GM21526 (cell line): ENCODE data around the gene OMD.
"Not testable (repeated sequence)": the region's sequence is repeated elsewhere in the genome, so short reads cannot be mapped to it uniquely, and the experiment has no call there.

Experiments used
- ATAC-seq: cut with Tn5 transposase; IDR thresholded peaks from one replicate; pipeline ENCODE4 v1.9.1; 2021; ENCODE audit warnings: moderate library complexity; ENCODE audit not compliant: unreplicated experiment, low FRiP score

The OMD gene

DNA sequence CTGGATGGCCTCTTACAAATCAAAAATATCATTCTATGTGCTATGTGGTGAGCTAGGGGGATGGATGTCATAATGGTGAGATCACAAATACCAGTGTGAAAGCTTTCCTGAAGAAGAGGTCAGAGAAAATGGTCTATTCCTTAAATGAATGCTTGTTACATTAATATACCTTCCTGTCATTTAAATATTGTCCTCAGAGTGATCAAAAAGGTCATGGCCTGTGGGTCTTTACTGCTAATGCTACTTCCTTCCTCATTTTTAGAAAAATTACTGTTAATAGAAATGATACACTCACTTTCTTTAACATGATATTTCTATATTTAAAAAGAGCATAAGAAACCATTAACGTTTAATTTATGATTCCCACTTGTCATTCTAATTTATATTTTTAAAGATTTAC is 9.7 kb downstream of the OMD start:
- ATAC-seq = no peak

DNA sequence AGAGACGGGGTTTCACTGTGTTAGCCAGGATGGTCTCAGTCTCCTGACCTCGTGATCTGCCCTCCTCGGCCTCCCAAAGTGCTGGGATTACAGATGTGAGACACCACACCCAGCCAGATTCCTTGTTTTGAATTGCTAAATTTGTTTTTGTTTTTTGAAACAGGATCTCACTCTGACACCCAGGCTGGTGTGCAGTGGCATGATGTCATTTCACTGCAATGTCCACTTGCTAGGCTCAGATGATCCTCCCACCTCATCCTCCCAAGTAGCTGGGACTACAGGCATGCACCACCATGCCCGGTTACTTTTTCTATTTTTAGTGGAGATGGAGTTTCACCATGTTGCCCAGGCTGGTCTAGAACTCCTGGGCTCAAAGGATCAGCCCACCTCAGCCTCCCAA is 13.1 kb downstream of the OMD start:
- ATAC-seq = not testable (repeated sequence)

DNA sequence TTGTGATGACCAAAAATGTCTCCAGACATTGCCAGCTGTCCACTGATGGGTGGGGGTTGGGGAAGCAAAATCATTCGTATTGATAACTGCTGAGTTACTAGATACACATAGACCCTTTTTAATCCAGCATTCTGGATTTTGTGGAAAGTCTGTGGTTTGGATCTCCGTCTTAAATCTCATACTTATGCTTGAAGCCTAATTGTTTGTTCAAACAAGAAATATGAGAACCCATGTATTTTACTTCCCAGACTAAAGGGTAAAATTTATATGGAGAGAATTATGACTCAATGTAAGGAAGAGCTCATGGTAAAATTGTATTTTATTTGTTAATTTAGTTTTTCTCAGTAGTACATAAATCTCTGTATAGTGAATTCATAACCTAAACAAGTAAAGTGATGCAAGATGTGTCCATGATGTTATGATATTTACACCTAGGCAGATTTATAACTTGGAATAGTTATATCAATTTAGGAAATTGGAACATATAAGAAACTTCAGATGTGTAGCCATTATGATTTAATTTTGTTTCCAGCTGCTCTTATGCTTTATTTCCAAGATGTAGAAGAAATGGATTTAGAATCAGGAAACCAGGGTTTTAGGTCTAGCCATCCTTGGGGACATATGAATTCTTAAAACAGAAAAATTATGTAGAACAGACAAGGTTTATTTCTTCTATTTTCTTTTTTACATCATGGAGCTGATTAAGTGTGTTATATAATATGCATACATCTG is 15.4 kb downstream of the OMD start:
- ATAC-seq = no peak

DNA sequence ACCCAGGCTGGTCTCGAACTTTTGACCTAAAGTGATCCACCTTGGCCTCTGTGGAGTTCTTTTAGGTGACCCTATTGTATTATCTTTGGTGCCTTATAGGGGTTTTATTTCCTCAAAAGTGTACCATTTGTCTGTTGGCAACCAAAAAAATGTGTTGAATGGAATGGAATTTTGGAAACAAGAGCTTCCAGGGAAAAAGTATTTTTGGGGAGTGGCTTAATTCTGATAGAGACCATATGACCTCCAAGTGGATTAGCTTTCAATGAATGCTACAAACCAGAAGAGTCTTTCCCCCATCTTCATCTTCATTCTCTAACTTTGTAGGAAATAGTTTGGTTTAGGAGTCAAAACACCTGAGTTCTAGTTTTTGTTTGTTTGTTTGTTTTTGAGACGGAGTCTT is 16.5 kb downstream of the OMD start:
- ATAC-seq = no peak

DNA sequence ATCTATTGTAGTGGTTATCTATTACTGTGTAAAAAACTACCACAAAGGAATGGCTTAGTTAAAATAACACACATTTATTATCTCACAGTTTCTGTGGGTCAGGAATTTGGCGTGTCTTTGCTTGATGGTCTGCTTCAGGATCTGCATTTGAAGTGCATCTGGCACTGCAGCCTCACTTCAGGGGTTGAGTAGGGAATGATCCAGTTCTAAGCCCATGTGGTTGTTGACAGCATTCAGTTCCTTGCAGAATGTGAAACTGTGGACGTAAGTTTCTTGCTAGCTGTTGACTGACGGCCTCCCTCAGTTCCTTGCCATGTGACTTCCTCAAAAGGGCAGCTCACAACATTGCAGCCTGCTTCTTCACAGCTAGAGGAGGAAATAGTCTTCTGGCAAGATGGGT is 17.8 kb downstream of the OMD start:
- no peak for ATAC-seq

DNA sequence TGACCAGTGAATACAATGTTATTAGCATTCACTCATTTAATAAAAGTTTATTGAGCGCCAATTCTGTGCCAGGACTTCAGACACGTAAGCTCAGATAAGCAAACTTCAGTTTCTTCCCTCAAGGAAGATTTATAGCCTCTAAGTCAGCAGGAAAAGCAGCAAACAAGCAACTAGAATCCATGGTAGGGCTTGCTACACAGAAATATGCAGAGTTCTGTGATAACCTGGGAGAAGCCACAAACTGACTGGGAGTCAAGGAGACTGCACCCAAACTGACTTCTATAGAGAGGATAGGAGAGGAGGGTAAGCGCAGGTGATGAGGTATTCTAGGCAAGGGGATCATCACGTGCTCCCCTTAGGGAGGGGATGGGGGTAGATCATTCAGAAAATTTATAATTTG is 18.5 kb downstream of the OMD start:
- ATAC-seq = no peak

DNA sequence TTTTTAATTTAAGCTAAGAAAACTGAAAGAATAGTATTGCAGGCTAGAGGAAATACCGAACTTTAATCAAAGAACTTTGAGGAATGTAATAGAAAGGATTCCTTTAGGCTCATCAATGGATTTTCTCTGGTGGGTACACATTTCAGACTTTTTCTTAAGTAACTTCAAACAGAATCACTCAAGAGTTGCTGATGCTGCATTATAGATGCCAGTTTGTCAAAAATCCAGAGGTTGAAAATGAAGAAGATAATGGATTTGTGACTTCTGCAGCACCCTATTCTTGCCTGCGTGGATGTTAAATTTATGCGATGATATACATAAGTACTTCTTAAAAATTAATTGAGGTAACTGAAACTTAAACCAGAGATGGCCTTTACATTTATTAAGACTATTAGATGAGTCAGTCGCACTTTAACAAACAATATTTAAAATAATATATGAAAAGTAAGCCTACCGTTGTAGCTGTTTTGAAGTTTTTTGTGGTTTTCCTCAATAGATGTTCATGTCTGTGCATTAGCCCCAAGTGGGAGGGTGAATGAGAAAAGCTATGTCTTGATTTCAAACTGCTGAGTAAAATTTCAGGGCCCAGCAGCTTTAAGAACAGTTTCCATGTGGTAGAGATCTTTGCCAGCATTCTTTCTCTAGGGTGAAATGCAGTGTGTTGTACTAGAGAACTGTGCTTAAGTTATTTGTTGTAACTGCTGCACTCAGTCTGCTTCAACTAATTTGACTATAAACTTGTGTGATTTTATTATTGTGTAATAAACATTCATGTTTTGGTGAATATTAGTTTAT is 20.0 kb downstream of the OMD start, which contains the start of gene OGN:
OGN (minus strand) TSS at position 537 of the 795 bp plus-strand sequence. CDS start 1,171 bp downstream, outside the sequence.
- no peak for ATAC-seq

DNA sequence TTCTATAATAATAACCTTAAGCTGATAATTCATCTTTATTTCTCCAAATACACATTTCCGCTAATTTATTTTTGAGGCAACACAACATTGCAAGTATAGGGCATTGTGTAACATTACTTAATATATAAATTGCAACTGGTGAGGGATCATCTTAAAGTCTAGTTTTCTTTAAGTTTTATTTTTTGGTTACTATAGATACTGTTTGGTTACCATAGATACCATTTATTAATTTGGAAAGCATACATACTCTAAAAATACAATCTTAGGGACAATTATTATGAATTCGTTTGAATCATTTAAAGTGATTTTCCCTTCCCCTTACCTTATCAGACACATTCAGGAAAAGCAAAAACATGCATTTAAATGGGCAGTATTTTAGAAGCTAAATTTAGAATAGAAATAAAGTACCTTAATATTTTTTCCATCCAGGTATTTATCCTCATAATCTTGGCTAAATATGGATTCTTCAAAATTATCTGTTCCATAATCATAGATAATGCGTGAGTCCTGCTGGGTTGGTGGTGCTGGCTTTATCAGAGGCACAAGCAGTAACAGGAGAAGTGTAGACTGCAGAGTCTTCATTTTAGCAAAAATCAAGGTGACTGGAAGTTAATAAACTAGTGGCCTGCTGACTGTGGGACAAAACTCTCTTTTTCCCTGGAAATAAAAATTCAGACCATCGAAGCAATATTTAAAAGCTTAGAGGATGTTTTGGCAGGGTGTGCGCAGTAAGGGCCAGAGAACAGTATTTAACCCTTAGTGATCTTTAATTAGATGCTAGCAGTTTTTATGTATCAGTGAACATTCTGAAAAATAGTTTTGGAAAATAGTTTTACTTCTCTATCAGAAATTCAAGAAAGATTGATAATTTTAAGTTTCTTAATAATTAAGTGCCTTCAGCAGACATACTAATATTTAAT is 21.2 kb downstream of the OMD start:
- ATAC-seq = no peak

DNA sequence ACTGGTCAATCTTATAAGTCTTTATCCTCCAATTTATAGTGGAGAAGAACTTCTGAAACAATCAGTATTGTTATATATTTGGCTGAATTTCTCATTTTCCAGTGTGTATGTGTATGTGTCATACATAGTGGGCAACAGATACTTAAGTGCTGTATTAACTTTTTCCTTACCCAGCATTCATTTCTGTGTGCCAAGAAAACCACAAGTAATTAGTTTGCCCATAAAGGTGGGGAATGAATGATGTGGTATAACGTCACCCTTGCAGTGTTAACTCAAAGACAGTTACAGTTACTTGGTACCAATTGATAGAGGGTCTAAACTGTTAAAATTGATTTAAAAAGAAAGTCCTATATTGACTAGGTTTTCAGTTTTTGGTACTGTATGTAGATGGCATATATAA is 21.9 kb downstream of the OMD start:
- no peak for ATAC-seq

DNA sequence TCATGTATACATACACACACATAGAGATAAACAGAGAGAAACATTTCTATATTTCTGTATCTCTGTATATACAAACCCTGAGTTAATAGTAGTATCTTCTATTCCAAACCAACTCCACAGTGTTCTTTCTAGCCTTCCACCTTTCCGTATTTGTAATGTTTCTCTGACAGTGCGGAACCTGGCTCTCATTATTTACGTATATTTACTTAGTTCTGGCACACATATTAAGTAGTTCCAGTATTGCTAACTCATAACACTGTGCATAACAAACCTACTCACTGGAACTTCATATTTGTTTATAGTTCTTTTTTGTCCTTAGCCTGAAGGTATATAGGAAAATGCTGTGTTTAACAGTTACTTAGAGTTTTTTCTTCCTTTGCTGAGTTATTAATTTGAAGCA is 26.4 kb downstream of the OMD start:
- ATAC-seq = no peak

DNA sequence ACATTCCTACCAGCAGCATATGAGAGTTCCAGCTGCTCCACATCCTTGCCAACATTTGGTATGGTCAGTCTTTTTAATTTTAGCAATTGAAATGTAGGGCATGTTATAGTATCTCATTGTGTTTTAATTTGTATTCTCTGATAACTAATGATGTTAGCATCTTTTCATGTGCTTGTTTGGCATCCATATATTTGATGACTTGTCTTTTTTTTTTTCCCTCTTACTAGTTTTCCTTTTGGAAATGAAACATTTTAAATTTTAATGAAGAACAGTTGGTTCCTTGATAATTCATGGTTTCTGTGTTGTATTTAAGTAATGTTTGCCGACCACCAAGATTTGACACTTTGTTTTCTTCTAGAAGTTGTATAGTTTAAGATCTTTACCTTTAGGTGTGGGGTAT is 28.7 kb downstream of the OMD start:
- ATAC-seq = no peak

DNA sequence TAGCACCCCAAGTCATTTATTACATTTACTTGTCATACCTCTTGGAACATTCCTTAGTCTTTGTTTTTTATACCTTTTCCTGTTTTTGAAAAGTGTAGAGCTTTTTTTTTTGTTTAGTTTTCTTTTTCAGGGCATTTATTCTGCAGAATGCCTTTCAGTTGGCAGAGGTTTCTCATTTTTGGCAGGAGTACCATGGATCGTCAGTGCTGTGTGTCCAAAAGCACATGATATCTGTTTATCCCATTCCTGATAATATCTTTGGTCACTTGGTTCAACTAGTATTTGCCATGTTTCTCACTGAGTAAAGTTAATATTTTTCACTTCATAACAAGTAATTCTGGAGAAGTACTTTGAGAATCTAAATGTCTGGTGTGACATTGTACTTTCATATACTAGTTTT is 30.6 kb downstream of the OMD start:
- ATAC-seq = no peak

DNA sequence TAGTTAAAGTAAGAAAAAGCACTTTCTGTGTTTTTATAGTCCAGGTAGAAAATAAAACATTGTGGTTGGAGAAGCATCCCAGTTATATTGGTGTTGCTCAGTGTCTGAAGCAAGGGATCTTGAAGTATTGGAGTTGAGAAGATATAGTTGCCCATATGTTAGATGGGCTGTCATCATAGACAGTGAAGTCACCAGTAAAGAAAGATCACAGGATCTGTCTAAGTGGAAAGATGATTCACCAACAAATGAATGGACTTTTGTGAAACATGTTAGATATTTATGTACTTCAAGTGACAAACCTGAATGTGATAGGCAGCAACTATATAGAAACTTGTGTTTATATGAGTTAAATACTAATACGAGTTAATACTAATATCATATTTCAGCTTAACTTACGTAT is 31.6 kb downstream of the OMD start:
- no peak for ATAC-seq

DNA sequence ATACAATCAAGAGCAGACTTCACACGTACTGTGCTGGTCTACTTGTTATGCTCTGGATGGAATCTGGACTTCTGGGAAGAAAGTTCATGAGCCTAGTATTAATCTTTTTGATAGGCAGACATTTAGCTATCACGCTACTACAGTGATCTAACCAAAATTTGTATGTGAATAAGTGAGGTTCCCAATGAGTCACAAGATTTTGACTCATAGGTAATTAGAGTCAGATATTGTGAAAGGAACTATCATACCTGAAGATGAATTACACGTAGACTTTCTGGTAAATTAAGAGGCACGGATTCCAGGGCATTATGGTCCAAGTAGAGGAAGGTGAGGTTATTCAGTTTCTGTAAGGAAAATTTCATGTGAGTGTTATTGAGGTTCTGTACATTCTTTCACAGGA is 38.3 kb downstream of the OMD start:
- ATAC-seq = no peak

DNA sequence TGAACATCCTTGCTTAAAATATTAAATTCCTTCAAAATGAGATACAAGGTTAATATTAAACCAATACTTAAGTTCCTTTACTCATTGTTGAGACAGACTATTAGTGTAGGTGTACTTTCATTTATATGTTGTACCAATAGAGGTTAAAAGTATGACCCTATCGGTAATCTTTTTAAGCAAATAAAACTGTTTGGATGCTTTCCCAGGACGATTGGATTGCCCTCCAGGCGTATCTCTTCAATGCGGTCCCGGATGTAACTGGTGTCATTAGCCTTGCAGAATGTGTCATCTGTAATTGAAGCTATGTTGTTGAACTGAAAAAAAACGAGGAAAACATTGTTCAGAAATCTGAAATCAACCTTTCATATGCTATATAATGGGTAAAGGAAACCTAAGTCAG is 38.8 kb downstream of the OMD start:
- ATAC-seq = no peak

DNA sequence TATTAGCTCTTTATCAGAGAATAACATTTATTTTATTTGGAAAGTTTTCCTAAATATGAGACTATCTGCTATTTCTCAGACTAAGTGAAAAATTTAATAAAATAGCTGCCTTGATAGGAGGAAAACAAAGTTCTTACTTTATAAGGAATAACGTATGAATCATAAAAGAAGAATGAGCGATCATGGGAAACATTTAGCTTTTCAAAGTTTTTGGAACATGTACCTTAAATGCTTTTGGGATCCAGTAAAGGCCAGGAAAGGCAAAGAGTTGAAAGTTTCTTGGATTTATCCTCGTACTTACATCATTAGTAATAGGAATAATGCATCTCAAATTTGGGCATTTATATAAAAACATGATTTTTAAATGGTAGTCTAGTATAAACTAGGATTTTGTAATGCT is 39.3 kb downstream of the OMD start:
- no peak for ATAC-seq

DNA sequence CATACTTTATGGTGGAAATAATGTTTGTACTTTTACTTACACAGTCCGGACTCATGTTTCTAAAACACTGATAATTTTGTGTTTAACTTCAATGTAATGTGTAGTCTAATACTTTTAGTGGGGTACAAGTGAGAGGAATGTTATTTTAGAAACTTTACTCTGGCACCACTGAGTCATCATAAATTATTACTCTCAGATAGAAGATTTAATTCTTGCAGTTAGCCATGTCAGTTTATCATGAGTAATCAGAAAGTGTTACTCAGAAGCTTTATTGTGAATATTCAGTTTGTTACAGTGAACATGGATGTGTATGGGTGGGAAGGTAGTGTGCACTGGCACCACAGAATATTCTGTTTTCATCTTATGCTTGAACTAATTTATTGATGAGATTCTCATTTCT is 39.9 kb downstream of the OMD start:
- no peak for ATAC-seq

DNA sequence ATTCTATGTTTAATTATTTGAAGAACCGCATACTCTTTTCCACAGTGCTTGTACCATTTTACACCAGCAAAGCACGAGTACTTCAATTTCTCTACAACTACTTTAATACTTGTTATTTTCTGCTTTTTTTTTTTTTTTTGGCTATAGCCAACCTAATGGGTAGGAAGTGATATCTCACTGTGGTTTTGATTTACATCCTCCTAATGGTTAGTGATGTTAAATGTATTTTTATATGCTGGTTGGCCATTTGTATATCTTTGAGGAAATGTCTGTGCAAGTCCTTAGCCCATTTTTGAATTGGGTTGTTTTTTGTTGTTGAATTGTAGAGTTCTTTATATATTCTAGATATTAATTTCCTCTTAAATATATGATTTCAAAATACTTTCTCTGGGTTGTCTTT is 42.5 kb downstream of the OMD start:
- ATAC-seq = no peak

DNA sequence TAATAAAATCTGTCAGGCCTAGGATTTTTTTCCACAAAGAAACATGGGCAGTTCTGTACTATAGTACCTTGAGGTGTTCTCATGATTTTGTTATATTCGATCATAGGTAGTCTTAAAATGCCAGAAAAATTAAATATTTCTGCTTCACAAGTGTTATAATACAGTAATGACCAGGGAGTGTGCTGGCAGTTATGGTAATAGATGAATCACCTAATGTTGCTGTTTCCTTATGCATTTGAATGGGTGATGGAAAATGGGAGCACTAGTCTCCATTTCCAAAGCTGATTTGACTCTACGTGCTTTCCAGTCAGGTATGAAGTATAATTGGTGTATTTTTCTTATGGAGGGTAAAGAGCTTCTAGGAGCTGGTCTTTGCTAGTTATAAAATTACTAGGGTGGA is 43.7 kb downstream of the OMD start:
- no peak for ATAC-seq

DNA sequence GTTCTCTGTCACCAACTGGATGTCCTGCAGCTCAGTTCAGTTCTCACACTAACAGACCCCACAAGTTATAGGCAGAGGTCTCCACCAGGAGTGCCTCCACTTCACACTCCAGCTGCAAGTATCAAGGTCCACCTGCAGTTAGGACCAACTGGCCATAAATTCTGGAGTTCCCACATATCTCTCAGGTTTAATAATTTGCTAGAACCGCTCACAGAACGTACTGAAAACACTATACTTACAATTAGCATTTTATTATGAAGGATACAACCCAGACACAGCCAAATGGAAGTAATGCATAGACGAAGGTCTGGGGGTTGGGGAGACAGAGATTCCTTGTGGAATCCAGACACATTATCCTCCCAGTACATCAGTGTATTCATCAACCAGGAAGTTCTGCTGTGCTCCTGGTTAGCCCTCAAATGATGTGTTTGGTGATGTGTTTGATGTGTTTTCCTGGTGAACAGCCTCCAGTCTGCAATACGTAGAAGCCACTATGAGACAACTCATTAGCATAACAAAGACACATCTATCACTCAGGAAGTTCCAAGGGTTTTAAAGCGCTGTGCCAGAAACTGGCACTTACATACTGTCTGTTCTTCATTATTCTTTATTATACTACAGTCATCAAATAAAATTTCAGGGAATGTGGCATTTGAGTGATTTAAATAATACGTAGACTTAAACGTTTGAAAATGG is 45.3 kb downstream of the OMD start:
- no peak for ATAC-seq
